ENCODE results near the gene CBX4. TPM values are rescaled to one million over a fixed set of nuclear protein-coding genes. Genes with fewer than 3 reads are reported as not detected.

Gene CBX4
- total and polyA plus RNA-seq, 2 of the 13 experiments (the other 11 are each of a cell fraction or from before 2014, with no cell fraction given), result 25.8 to 50.8 TPM

DNA sequence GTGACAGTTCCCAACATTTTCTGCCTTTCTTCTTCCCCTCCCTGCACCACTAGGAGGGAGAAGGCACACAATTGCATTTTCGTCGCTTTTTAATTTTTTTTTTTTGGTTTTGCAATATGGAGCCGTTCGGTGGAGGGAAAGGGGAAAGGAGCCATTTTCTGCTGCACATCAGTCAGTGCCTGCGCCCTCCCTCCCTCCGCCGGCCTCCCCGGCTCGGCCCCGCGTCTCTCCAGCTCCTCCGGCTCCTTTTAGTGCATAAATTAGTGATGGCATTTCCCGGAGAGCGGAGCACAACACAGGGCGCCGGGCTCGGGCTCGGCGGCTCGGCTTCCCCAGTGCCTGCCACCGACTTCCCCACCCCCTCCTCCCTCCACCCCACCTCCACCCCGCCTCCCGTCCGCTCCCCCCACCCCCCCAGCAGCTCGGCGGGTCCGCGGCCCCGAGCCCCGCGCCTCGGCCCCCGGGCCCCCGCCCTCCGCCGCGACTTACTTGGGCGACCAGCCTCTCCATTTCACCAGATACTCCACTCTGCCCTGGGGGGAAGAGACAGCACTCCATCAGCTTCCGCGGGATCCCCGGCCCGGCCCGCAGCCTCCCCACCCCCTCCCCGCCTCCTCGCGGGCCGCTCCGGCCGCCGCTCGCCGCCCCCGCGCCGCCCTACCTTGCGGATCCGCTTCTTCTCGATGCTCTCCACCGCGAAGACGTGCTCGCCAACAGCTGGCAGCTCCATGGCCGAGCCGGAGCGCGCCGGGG, 542 bp downstream of the CBX4 start (continued):
- 0 out of 2 replicates have a peak, but pooled peaks have one; percentile 18 for TF ChIP-seq ZNF563 (CRISPR knock-in tag; IDR thresholded peaks at IDR 0.05)
- TF ChIP-seq, protein P1, sequence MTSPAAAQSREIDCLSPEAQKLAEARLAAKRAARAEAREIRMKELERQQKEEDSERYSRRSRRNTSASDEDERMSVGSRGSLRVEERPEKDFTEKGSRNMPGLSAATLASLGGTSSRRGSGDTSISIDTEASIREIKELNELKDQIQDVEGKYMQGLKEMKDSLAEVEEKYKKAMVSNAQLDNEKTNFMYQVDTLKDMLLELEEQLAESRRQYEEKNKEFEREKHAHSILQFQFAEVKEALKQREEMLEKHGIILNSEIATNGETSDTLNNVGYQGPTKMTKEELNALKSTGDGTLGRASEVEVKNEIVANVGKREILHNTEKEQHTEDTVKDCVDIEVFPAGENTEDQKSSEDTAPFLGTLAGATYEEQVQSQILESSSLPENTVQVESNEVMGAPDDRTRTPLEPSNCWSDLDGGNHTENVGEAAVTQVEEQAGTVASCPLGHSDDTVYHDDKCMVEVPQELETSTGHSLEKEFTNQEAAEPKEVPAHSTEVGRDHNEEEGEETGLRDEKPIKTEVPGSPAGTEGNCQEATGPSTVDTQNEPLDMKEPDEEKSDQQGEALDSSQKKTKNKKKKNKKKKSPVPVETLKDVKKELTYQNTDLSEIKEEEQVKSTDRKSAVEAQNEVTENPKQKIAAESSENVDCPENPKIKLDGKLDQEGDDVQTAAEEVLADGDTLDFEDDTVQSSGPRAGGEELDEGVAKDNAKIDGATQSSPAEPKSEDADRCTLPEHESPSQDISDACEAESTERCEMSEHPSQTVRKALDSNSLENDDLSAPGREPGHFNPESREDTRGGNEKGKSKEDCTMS (CRISPR knock-in tag; conservative IDR thresholded peaks at IDR 0.05), result no peak
- no peak for TF ChIP-seq PHF21A (CRISPR knock-in tag; IDR thresholded peaks at IDR 0.05)
- no peak for TF ChIP-seq ZNF883 (CRISPR knock-in tag; IDR thresholded peaks at IDR 0.05; ENCODE audit: not compliant biosample characterization)
- TF ChIP-seq, protein P2, sequence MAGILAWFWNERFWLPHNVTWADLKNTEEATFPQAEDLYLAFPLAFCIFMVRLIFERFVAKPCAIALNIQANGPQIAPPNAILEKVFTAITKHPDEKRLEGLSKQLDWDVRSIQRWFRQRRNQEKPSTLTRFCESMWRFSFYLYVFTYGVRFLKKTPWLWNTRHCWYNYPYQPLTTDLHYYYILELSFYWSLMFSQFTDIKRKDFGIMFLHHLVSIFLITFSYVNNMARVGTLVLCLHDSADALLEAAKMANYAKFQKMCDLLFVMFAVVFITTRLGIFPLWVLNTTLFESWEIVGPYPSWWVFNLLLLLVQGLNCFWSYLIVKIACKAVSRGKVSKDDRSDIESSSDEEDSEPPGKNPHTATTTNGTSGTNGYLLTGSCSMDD (CRISPR knock-in tag; IDR thresholded peaks at IDR 0.05), result no peak
- no peak for TF ChIP-seq ZNF33A (CRISPR knock-in tag; IDR thresholded peaks at IDR 0.05; ENCODE audit: borderline replicate concordance)
- TF ChIP-seq ZNF776 (CRISPR knock-in tag; IDR thresholded peaks at IDR 0.05), result no peak
- 0 out of 2 replicates have a peak, but pooled peaks have one; percentile 4 for TF ChIP-seq ZNF792 (CRISPR knock-in tag; IDR thresholded peaks at IDR 0.05)
- no peak for TF ChIP-seq ZNF138 (CRISPR knock-in tag; IDR thresholded peaks at IDR 0.05; ENCODE audit: low read depth)
- no peak for TF ChIP-seq MED1 (CRISPR knock-in tag; IDR thresholded peaks at IDR 0.05)
- TF ChIP-seq HOXD1 (CRISPR knock-in tag; IDR thresholded peaks at IDR 0.05), result no peak
- TF ChIP-seq, protein P3, sequence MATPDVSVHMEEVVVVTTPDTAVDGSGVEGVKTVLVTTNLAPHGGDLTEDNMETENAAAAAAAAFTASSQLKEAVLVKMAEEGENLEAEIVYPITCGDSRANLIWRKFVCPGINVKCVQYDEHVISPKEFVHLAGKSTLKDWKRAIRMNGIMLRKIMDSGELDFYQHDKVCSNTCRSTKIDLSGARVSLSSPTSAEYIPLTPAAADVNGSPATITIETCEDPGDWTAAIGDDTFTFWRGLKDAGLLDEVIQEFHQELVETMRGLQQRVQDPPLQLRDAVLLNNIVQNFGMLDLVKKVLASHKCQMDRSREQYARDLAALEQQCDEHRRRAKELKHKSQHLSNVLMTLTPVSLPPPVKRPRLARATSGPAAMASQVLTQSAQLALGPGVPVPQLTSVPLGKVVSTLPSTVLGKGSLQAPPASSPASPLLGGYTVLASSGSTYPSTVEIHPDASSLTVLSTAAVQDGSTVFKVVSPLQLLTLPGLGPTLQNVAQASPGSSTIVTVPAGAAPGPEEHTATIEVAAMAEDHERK (CRISPR knock-in tag; IDR thresholded peaks at IDR 0.05; ENCODE audit: low read depth), result no peak
- TF ChIP-seq, protein P4, sequence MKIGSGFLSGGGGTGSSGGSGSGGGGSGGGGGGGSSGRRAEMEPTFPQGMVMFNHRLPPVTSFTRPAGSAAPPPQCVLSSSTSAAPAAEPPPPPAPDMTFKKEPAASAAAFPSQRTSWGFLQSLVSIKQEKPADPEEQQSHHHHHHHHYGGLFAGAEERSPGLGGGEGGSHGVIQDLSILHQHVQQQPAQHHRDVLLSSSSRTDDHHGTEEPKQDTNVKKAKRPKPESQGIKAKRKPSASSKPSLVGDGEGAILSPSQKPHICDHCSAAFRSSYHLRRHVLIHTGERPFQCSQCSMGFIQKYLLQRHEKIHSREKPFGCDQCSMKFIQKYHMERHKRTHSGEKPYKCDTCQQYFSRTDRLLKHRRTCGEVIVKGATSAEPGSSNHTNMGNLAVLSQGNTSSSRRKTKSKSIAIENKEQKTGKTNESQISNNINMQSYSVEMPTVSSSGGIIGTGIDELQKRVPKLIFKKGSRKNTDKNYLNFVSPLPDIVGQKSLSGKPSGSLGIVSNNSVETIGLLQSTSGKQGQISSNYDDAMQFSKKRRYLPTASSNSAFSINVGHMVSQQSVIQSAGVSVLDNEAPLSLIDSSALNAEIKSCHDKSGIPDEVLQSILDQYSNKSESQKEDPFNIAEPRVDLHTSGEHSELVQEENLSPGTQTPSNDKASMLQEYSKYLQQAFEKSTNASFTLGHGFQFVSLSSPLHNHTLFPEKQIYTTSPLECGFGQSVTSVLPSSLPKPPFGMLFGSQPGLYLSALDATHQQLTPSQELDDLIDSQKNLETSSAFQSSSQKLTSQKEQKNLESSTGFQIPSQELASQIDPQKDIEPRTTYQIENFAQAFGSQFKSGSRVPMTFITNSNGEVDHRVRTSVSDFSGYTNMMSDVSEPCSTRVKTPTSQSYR (CRISPR knock-in tag; IDR thresholded peaks at IDR 0.05; ENCODE audit: borderline replicate concordance), result 0 out of 2 replicates have a peak, but pooled peaks have one; percentile 23
- no peak for TF ChIP-seq MAF1 (CRISPR knock-in tag; IDR thresholded peaks at IDR 0.05; ENCODE audit: borderline replicate concordance)
- TF ChIP-seq MBNL3 (CRISPR knock-in tag; conservative IDR thresholded peaks at IDR 0.05), result no peak
- TF ChIP-seq, protein P5, sequence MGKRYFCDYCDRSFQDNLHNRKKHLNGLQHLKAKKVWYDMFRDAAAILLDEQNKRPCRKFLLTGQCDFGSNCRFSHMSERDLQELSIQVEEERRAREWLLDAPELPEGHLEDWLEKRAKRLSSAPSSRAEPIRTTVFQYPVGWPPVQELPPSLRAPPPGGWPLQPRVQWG (CRISPR knock-in tag; IDR thresholded peaks at IDR 0.05; ENCODE audit: borderline replicate concordance, low read depth), result no peak
- TF ChIP-seq ZNF660 (CRISPR knock-in tag; IDR thresholded peaks at IDR 0.05; ENCODE audit: borderline replicate concordance, low read depth), result no peak
- TF ChIP-seq, protein P6, sequence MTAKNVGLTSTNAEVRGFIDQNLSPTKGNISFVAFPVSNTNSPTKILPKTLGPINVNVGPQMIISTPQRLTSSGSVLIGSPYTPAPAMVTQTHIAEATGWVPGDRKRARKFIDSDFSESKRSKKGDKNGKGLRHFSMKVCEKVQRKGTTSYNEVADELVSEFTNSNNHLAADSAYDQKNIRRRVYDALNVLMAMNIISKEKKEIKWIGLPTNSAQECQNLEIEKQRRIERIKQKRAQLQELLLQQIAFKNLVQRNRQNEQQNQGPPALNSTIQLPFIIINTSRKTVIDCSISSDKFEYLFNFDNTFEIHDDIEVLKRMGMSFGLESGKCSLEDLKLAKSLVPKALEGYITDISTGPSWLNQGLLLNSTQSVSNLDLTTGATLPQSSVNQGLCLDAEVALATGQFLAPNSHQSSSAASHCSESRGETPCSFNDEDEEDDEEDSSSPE (CRISPR knock-in tag; IDR thresholded peaks at IDR 0.05), result 0 out of 2 replicates have a peak, but pooled peaks have one; percentile 21
- peak; percentile 21; the same call in 1 of the 2 replicates for TF ChIP-seq GABPB1 (CRISPR knock-in tag; IDR thresholded peaks at IDR 0.05)
